Coronary artery (tissue), 2 donors: Measurements from ENCODE around the gene DENND1B.
A peak's percentile ranks its signal among the peaks of the same experiment; 100 is the strongest.

Source experiments
- DNase-seq: peaks from one replicate; pipeline ENCODE4 v3.0.0-alpha.2; 2017; ENCODE audit warnings: low spot score
- H3K27ac ChIP-seq, 2 donors: fragments of 200-600 bp; sonication (generic); one replicate each; pipeline ENCODE4 v1.5.1; 2016 to 2019
- H3K4me3 ChIP-seq: fragments of 200-600 bp; sonication (generic); 2 replicates; pipeline ENCODE4 v1.5.1; 2016; ENCODE audit warnings: mild to moderate bottlenecking, moderate library complexity
- TF ChIP-seq, protein P1 (sequence below): fragments of 200-600 bp; sonication (generic); IDR thresholded peaks from one replicate; pipeline ENCODE4 v1.5.1; 2019; ENCODE audit warnings: antibody characterized with exemption

DENND1B gene, protein sequence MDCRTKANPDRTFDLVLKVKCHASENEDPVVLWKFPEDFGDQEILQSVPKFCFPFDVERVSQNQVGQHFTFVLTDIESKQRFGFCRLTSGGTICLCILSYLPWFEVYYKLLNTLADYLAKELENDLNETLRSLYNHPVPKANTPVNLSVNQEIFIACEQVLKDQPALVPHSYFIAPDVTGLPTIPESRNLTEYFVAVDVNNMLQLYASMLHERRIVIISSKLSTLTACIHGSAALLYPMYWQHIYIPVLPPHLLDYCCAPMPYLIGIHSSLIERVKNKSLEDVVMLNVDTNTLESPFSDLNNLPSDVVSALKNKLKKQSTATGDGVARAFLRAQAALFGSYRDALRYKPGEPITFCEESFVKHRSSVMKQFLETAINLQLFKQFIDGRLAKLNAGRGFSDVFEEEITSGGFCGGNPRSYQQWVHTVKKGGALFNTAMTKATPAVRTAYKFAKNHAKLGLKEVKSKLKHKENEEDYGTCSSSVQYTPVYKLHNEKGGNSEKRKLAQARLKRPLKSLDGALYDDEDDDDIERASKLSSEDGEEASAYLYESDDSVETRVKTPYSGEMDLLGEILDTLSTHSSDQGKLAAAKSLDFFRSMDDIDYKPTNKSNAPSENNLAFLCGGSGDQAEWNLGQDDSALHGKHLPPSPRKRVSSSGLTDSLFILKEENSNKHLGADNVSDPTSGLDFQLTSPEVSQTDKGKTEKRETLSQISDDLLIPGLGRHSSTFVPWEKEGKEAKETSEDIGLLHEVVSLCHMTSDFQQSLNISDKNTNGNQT

DNA sequence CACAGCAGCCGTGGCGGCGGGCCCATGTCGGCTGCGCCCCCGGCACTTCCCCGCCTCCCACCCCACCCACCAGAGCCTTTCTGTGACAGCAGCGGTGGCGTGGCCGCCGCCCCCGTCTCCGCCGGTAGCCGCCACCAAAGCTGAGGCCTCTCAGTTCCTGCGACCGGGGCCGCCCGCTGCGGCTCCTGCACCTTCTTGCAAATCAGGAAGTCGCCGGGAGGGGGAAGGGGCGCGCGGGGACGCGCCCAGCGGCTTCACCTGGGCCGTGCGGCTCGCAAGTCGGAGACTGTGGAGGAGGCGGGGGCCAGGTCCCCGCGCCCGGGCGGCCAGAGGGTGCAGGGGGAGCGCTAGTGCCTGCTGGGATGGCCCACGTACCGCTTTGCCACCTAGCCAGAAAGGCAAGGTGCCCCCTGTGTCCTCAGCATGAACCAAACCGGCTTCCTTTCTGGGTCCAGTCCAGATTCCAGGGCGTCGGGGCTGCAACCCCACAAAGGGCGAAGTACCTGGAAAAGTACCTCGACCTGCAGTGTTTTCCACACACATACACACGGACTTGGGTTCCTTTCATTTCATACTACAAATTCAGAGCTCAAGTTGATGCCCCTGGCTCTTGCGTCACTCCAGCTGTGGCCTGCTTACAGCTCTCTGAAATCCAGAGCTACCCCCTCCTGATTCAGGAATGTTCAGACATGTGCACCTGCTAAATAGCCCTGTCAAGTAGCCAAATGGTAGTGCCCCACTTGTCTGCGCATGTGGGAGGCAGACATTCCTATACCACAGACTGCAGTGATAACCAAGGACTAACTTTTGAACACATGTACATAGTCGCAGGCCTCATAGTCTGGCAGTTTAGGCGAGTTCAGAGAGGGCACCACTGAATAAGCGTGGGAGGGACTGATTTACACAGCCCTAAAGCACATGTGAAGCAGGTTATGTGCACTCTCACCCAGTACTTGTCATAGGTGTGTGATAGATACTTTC, at the start of gene DENND1B:
Gene DENND1B (minus strand): TSS at position 199 of the 981 bp plus-strand sequence. CDS start 325 bp downstream, outside the sequence.
- TF ChIP-seq, protein P1, sequence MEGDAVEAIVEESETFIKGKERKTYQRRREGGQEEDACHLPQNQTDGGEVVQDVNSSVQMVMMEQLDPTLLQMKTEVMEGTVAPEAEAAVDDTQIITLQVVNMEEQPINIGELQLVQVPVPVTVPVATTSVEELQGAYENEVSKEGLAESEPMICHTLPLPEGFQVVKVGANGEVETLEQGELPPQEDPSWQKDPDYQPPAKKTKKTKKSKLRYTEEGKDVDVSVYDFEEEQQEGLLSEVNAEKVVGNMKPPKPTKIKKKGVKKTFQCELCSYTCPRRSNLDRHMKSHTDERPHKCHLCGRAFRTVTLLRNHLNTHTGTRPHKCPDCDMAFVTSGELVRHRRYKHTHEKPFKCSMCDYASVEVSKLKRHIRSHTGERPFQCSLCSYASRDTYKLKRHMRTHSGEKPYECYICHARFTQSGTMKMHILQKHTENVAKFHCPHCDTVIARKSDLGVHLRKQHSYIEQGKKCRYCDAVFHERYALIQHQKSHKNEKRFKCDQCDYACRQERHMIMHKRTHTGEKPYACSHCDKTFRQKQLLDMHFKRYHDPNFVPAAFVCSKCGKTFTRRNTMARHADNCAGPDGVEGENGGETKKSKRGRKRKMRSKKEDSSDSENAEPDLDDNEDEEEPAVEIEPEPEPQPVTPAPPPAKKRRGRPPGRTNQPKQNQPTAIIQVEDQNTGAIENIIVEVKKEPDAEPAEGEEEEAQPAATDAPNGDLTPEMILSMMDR = no peak
- H3K4me3 ChIP-seq = peak within 1 kb of the TSS; percentile 89
- peak; percentile 82 for DNase-seq
- H3K27ac ChIP-seq = peak within 1 kb of the TSS; percentile 87 to 96

DNA sequence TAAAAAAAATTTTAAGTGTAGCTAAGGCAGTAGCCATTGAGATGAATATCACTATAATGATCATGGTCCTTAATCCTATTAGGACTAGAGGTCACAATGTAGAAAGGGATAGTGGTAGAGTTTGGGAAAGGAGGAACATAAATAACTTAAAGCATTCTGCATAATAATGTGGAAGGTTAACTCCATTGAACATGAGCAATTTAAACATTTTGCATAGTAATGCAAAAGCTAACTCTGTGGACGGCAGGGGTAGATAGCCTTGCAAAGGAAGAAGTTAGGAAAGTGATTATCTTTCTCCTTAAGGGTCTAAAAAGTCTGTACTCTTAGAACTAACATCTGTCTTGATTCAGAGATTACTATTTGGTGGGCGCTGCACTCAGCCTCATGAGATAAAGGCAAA, 39.0 kb upstream of the DENND1B start:
- TF ChIP-seq, protein P1 = no peak
- no peak overlapping the region for H3K27ac ChIP-seq
- no peak overlapping the region for H3K4me3 ChIP-seq
- DNase-seq = no peak

DNA sequence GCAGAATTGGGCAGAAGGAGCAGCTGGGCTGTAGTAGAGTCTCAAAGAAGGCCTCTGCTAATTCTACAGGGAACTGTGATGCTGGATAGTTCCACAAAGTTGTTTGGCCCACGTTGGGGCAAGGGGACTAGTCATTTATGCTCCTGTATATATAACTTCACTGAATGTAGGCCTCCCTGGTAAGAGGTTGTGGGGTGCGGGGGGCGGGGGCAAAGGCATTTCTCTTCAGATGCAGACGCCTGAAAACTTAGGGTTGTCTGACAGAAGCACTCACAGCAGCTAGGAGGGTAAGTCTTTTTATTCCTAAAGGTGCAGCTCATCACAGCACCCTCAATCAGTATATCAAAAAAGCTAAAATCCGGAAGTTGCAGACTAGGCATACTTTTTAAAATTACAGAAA, 38.5 kb upstream of the DENND1B start:
- Histone ChIP-seq H3K27ac (no peak overlapping the region), H3K4me3 (no peak overlapping the region)
- TF ChIP-seq, protein P1 = no peak
- DNase-seq = no peak

DNA sequence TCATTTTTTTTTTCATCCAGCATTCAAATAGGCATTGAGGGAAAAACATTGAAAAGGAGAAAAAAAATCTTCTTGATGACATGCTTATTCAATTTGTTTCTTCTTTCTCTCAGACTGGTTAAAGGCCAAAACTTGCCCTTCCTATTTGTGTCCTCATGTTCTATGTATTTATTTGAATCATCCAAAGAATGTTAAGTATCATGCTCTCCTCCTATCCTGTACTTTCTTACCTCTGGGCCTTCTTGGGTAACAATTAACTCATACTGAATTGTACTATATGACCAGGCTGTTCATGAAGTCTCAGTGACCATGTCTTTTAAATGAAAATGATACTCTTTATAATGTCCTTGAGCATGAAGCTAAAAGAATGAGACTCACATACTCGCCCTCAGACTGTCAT, 36.5 kb upstream of the DENND1B start:
- Histone ChIP-seq H3K27ac (no peak overlapping the region), H3K4me3 (no peak overlapping the region)
- DNase-seq = no peak
- TF ChIP-seq, protein P1 = no peak

DNA sequence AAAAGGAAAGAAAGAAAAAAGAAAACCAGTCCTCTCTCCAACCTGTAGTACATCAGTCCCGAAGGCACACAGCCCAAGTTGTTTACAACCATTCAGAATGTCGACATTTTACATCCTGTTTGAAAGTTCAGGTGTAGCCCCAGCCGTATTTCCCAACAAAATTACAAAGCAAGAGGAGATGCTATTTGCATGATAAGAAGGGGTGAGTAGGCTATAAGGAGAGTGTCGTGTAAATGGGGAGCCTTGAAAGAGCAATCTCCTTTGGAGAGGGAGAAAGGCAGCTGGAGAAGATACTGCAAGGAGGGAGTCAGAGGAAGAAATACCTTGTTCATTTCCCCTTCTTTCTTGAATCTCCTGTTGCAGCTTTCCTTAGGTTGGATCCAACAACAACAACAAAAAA, 35.5 kb upstream of the DENND1B start:
- TF ChIP-seq, protein P1 = no peak
- Histone ChIP-seq H3K4me3 (no peak overlapping the region), H3K27ac (no peak overlapping the region)
- no peak for DNase-seq

DNA sequence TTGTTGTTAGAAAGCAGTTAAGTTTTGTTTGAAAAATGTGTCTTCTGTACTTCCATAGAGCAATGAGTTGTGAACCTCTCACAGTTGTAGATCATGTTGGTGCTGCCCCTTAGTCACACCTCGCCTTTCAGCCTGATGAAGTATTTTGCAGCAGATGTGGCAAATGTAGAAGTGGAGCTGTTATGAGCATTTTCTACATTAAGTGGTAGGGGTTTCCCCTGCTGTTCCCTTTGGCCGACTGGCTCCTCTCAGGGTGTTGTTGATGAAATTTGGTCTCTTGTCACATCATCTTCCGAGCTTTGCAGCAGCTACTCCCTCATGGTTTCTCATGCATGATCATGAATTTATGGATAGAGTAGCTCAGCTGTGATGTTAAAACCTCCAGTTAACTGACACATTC, 33.6 kb upstream of the DENND1B start:
- DNase-seq = no peak
- Histone ChIP-seq H3K4me3 (no peak overlapping the region), H3K27ac (no peak overlapping the region)
- TF ChIP-seq, protein P1 = no peak
